ENCODE measurements around the gene ZNF500. TPM values are rescaled to one million over a fixed set of nuclear protein-coding genes. Genes with fewer than 3 reads are reported as not detected.

ZNF500 gene
- total and polyA plus RNA-seq, 2 experiments from 2014 or later, result 5.8 to 15.3 TPM

- Histone ChIP-seq H3K9me2 (ENCODE audit: insufficient read depth) (no peaks in the 10 kb centered on the region), H3K79me2 (replicated peaks; ENCODE audit: insufficient read depth) (peaks cover 17% of the 10 kb centered on the region), H3K36me3 (ENCODE audit: insufficient read depth) (peaks cover 10% of the 10 kb centered on the region; the same call in 1 of the 2 replicates), H3K27ac (ENCODE audit: low read depth) (no peak overlapping the region), H3K4me3 (no peak overlapping the region), H3K4me2 (no peak overlapping the region), H3K4me1 (ENCODE audit: insufficient read depth) (peaks cover 13% of the 10 kb centered on the region), H2AFZ (no peak overlapping the region), H3F3A (replicated peaks; ENCODE audit: low read depth) (peaks cover 8% of the 10 kb centered on the region; the same call in 1 of the 2 replicates), H4K20me1 (replicated peaks; ENCODE audit: insufficient read depth) (no peaks in the 10 kb centered on the region), H3K27me3 (ENCODE audit: insufficient read depth) (no peaks in the 10 kb centered on the region)
- no peak for DNase-seq (ENCODE audit: low spot score)
- Mint-ChIP-seq H3K9me3 (no peaks in the 10 kb centered on the region; the same call in 2 of the 3 replicates), H3K4me3 (no peak overlapping the region), H3K4me1 (peaks cover 16% of the 10 kb centered on the region), H3K27me3 (ENCODE audit: insufficient read depth, low read depth, poor library complexity) (peaks cover 13% of the 10 kb centered on the region), H3K36me3 (ENCODE audit: low read depth) (peaks cover 58% of the 10 kb centered on the region), H3K27ac (no peak overlapping the region)
- ATAC-seq, result no peak
- no peak for TF ChIP-seq POLR2AphosphoS5 (IDR thresholded peaks at IDR 0.05; ENCODE audit: low read depth)
- TF ChIP-seq NANOG (IDR thresholded peaks at IDR 0.05; ENCODE audit: borderline replicate concordance), result no peak
- TF ChIP-seq, protein P1, sequence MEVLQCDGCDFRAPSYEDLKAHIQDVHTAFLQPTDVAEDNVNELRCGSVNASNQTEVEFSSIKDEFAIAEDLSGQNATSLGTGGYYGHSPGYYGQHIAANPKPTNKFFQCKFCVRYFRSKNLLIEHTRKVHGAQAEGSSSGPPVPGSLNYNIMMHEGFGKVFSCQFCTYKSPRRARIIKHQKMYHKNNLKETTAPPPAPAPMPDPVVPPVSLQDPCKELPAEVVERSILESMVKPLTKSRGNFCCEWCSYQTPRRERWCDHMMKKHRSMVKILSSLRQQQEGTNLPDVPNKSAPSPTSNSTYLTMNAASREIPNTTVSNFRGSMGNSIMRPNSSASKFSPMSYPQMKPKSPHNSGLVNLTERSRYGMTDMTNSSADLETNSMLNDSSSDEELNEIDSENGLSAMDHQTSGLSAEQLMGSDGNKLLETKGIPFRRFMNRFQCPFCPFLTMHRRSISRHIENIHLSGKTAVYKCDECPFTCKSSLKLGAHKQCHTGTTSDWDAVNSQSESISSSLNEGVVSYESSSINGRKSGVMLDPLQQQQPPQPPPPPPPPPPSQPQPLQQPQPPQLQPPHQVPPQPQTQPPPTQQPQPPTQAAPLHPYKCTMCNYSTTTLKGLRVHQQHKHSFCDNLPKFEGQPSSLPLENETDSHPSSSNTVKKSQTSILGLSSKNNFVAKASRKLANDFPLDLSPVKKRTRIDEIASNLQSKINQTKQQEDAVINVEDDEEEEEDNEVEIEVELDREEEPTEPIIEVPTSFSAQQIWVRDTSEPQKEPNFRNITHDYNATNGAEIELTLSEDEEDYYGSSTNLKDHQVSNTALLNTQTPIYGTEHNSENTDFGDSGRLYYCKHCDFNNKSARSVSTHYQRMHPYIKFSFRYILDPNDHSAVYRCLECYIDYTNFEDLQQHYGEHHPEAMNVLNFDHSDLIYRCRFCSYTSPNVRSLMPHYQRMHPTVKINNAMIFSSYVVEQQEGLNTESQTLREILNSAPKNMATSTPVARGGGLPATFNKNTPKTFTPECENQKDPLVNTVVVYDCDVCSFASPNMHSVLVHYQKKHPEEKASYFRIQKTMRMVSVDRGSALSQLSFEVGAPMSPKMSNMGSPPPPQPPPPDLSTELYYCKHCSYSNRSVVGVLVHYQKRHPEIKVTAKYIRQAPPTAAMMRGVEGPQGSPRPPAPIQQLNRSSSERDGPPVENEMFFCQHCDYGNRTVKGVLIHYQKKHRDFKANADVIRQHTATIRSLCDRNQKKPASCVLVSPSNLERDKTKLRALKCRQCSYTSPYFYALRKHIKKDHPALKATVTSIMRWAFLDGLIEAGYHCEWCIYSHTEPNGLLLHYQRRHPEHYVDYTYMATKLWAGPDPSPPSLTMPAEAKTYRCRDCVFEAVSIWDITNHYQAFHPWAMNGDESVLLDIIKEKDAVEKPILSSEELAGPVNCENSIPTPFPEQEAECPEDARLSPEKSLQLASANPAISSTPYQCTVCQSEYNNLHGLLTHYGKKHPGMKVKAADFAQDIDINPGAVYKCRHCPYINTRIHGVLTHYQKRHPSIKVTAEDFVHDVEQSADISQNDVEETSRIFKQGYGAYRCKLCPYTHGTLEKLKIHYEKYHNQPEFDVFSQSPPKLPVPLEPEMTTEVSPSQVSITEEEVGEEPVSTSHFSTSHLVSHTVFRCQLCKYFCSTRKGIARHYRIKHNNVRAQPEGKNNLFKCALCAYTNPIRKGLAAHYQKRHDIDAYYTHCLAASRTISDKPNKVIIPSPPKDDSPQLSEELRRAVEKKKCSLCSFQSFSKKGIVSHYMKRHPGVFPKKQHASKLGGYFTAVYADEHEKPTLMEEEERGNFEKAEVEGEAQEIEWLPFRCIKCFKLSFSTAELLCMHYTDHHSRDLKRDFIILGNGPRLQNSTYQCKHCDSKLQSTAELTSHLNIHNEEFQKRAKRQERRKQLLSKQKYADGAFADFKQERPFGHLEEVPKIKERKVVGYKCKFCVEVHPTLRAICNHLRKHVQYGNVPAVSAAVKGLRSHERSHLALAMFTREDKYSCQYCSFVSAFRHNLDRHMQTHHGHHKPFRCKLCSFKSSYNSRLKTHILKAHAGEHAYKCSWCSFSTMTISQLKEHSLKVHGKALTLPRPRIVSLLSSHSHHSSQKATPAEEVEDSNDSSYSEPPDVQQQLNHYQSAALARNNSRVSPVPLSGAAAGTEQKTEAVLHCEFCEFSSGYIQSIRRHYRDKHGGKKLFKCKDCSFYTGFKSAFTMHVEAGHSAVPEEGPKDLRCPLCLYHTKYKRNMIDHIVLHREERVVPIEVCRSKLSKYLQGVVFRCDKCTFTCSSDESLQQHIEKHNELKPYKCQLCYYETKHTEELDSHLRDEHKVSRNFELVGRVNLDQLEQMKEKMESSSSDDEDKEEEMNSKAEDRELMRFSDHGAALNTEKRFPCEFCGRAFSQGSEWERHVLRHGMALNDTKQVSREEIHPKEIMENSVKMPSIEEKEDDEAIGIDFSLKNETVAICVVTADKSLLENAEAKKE (CRISPR knock-in tag; IDR thresholded peaks at IDR 0.05), result no peak
- no peak for TF ChIP-seq EZH2phosphoT487 (IDR thresholded peaks at IDR 0.05; ENCODE audit: unreplicated experiment)
- TF ChIP-seq ZNF331 (CRISPR knock-in tag; IDR thresholded peaks at IDR 0.05; ENCODE audit: low read depth), result no peak
- TF ChIP-seq CREB1 (CRISPR knock-in tag; IDR thresholded peaks at IDR 0.05; ENCODE audit: low read depth), result no peak
- TF ChIP-seq JUNB (IDR thresholded peaks at IDR 0.05; ENCODE audit: unreplicated experiment), result no peak
Observed at GRCh38 chr16:4763791-4764190, 3.2 kb downstream of the ZNF500 start.

GRCh38 chr16:4762205-4762604 is 4.8 kb downstream of the ZNF500 start:
- no peak overlapping the region for H3K4me3 Mint-ChIP-seq
- H3K36me3 ChIP-seq (ENCODE audit: insufficient read depth), result peaks cover 15% of the 10 kb centered on the region; the same call in 1 of the 2 replicates
- peaks cover 9% of the 10 kb centered on the region for H3K4me1 Mint-ChIP-seq
- no peak overlapping the region for H2AFZ ChIP-seq
- ATAC-seq (no peak), DNase-seq (ENCODE audit: low spot score) (no peak)
- H3K4me1 ChIP-seq (ENCODE audit: insufficient read depth), result peaks cover 6% of the 10 kb centered on the region; the same call in 1 of the 2 replicates
- no peaks in the 10 kb centered on the region for H3K27me3 ChIP-seq (ENCODE audit: insufficient read depth)
- H3K27ac ChIP-seq (ENCODE audit: low read depth), result no peak overlapping the region
- H3K27ac Mint-ChIP-seq, result no peak overlapping the region
- H3F3A ChIP-seq (replicated peaks; ENCODE audit: low read depth), result no peaks in the 10 kb centered on the region
- H3K79me2 ChIP-seq (replicated peaks; ENCODE audit: insufficient read depth), result peaks cover 17% of the 10 kb centered on the region
- H4K20me1 ChIP-seq (replicated peaks; ENCODE audit: insufficient read depth), result no peaks in the 10 kb centered on the region
- no peaks in the 10 kb centered on the region for H3K9me2 ChIP-seq (ENCODE audit: insufficient read depth)
- H3K4me3 ChIP-seq, result no peak overlapping the region
- H3K4me2 ChIP-seq, result no peak overlapping the region
- no peaks in the 10 kb centered on the region; the same call in 2 of the 3 replicates for H3K9me3 Mint-ChIP-seq
- peaks cover 72% of the 10 kb centered on the region for H3K36me3 Mint-ChIP-seq (ENCODE audit: low read depth)
- peaks cover 11% of the 10 kb centered on the region for H3K27me3 Mint-ChIP-seq (ENCODE audit: insufficient read depth, low read depth, poor library complexity)
- TF ChIP-seq EZH2phosphoT487 (IDR thresholded peaks at IDR 0.05; ENCODE audit: unreplicated experiment), result no peak
- TF ChIP-seq POLR2AphosphoS5 (IDR thresholded peaks at IDR 0.05; ENCODE audit: low read depth), result no peak
- TF ChIP-seq, protein P2, sequence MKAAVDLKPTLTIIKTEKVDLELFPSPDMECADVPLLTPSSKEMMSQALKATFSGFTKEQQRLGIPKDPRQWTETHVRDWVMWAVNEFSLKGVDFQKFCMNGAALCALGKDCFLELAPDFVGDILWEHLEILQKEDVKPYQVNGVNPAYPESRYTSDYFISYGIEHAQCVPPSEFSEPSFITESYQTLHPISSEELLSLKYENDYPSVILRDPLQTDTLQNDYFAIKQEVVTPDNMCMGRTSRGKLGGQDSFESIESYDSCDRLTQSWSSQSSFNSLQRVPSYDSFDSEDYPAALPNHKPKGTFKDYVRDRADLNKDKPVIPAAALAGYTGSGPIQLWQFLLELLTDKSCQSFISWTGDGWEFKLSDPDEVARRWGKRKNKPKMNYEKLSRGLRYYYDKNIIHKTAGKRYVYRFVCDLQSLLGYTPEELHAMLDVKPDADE (IDR thresholded peaks at IDR 0.05), result no peak
- TF ChIP-seq NANOG (IDR thresholded peaks at IDR 0.05; ENCODE audit: borderline replicate concordance), result no peak

All from GM23338 (cell line).